Hindlimb muscle (tissue), 1 donor: ENCODE measurements around the gene CADPS. TPM values are rescaled to one million over a fixed set of nuclear protein-coding genes. Genes with fewer than 3 reads are reported as not detected.

Source experiments
- DNase-seq: peaks from one replicate; pipeline ENCODE4 v3.0.0-alpha.2; 2013
- polyA plus RNA-seq: library from polyadenylated mRNA; unstranded; fragments of 120-200 nt; gene quantifications from one replicate; pipeline ENCODE4 v1.2.1, GENCODE V29; 2013; ENCODE audit not compliant: insufficient read length

Gene CADPS
- polyA plus RNA-seq, 1 donor, result 1.4 TPM

- DNase-seq, result no peak
These were observed 382.0 kb downstream of the CADPS start for GRCh38 chr3:62493109-62493801.

- no peak for DNase-seq
These were observed 392.3 kb downstream of the CADPS start for GRCh38 chr3:62482961-62483360.

GRCh38 chr3:62481962-62482361, 393.3 kb downstream of the CADPS start:
- DNase-seq, result no peak

- no peak for DNase-seq
These were observed 395.2 kb downstream of the CADPS start for GRCh38 chr3:62480056-62480455.

- DNase-seq, result no peak
These were observed 395.9 kb downstream of the CADPS start for GRCh38 chr3:62479326-62479725.

- no peak for DNase-seq
These were observed 399.9 kb downstream of the CADPS start for GRCh38 chr3:62475306-62475705.

GRCh38 chr3:62467966-62468722, 407.1 kb downstream of the CADPS start:
- DNase-seq, result no peak

GRCh38 chr3:62462788-62463187, 412.4 kb downstream of the CADPS start:
- DNase-seq, result no peak

GRCh38 chr3:62462104-62462762, 413.0 kb downstream of the CADPS start:
- DNase-seq, result no peak

GRCh38 chr3:62454916-62455315, 420.3 kb downstream of the CADPS start:
- no peak for DNase-seq

GRCh38 chr3:62453448-62453847, 421.8 kb downstream of the CADPS start:
- DNase-seq, result no peak

GRCh38 chr3:62451211-62451887, 423.9 kb downstream of the CADPS start:
- no peak for DNase-seq

- DNase-seq, result no peak
These were observed 428.8 kb downstream of the CADPS start for GRCh38 chr3:62446337-62446940.

GRCh38 chr3:62445275-62445674, 429.9 kb downstream of the CADPS start:
- no peak for DNase-seq

- no peak for DNase-seq
These were observed 435.2 kb downstream of the CADPS start for GRCh38 chr3:62439978-62440377.

GRCh38 chr3:62439176-62439813, 435.9 kb downstream of the CADPS start:
- no peak for DNase-seq

- DNase-seq, result peak; percentile 6
These were observed 438.4 kb downstream of the CADPS start for GRCh38 chr3:62436785-62437184.

- DNase-seq, result no peak
These were observed 441.8 kb downstream of the CADPS start for GRCh38 chr3:62433396-62433795.

- DNase-seq, result no peak
These were observed 454.0 kb downstream of the CADPS start for GRCh38 chr3:62421207-62421606.

GRCh38 chr3:62416144-62416543, 459.1 kb downstream of the CADPS start:
- no peak for DNase-seq

- DNase-seq, result no peak
These were observed 459.9 kb downstream of the CADPS start for GRCh38 chr3:62415312-62415801.

- no peak for DNase-seq
These were observed 460.4 kb downstream of the CADPS start for GRCh38 chr3:62414786-62415185.
